IMR-90 (cell line): ENCODE measurements around the gene CERT1. TPM values are rescaled to one million over a fixed set of nuclear protein-coding genes. Genes with fewer than 3 reads are reported as not detected.

Experiments used
- ATAC-seq: fragments of 200-7000 bp; cut with Tn5 transposase; 2 replicates; pipeline ENCODE4 v1.9.1; 2020; ENCODE audit warnings: low read depth, mild to moderate bottlenecking, moderate library complexity
- BruUV-seq: library from RNA; stranded (reverse); fragments of 400-500 nt; replicated peaks from 2 replicates; lab custom pipeline; 2021; lab: Mats Ljungman, UMichigan
- CTCF ChIA-PET: fragments of 300-600 bp; formaldehyde crosslinking; extraction: SDS; loops from one replicate; lab custom pipeline; 2021; ENCODE audit warnings: antibody characterized with exemption; lab: Yijun Ruan, JAX
- POLR2A ChIA-PET: fragments of 300-600 bp; sonication (Branson Sonifier 250); formaldehyde crosslinking; loops from one replicate; lab custom pipeline; 2022; ENCODE audit warnings: antibody characterized with exemption; ENCODE audit not compliant: unreplicated experiment; lab: Charles Lee
- DNase-seq: peaks from one replicate; pipeline ENCODE4 v3.0.0; 2013
- H2AFZ ChIP-seq: replicated peaks from 2 replicates; pipeline ENCODE3; 2013; ENCODE audit warnings: low read length, mild to moderate bottlenecking; ENCODE audit not compliant: poor library complexity
- H2AK5ac ChIP-seq: 2 replicates; pipeline ENCODE4 v1.6.1; 2013; ENCODE audit warnings: low read depth, low read length, inconsistent platforms
- H2AK9ac ChIP-seq: replicated peaks from 2 replicates; pipeline ENCODE3; 2013; ENCODE audit warnings: mild to moderate bottlenecking, low read depth, low read length, moderate library complexity; ENCODE audit not compliant: poor library complexity
- H2BK120ac ChIP-seq: 2 replicates; pipeline ENCODE4 v1.6.1; 2013; ENCODE audit warnings: low read depth, low read length, inconsistent platforms
- H2BK15ac ChIP-seq: 3 replicates; pipeline ENCODE4 v1.6.1; 2013; ENCODE audit warnings: low read depth, low read length, inconsistent platforms
- H2BK20ac ChIP-seq: 2 replicates; pipeline ENCODE4 v1.6.1; 2013; ENCODE audit warnings: low read depth, mild to moderate bottlenecking, inconsistent platforms, low read length, moderate library complexity
- H2BK5ac ChIP-seq: 2 replicates; pipeline ENCODE4 v1.6.1; 2013; ENCODE audit warnings: mild to moderate bottlenecking, low read depth, low read length, inconsistent platforms; ENCODE audit not compliant: poor library complexity, severe bottlenecking
- H3K14ac ChIP-seq: replicated peaks from 2 replicates; pipeline ENCODE4 v1.6.1; 2013; ENCODE audit warnings: low read depth, low read length, inconsistent platforms
- H3K18ac ChIP-seq: 2 replicates; pipeline ENCODE4 v1.6.1; 2013; ENCODE audit warnings: low read depth, low read length, control low read depth
- H3K23ac ChIP-seq: 2 replicates; pipeline ENCODE4 v1.6.1; 2013; ENCODE audit warnings: low read depth, low read length, inconsistent platforms
- H3K27ac ChIP-seq: 2 replicates; pipeline ENCODE4 v1.5.1; 2013; ENCODE audit warnings: mild to moderate bottlenecking, control low read depth, low read length; ENCODE audit not compliant: insufficient read depth
- H3K27me3 ChIP-seq: 2 replicates; pipeline ENCODE4 v1.6.1; 2013; ENCODE audit warnings: low read length; ENCODE audit not compliant: control insufficient read depth, insufficient read depth
- H3K36me3 ChIP-seq: 2 replicates; pipeline ENCODE4 v1.6.1; 2013; ENCODE audit warnings: low read length, mixed read lengths; ENCODE audit not compliant: control insufficient read depth, insufficient read depth
- H3K4ac ChIP-seq: 2 replicates; pipeline ENCODE4 v1.6.1; 2013; ENCODE audit warnings: low read depth, low read length, inconsistent platforms
- H3K4me1 ChIP-seq: 2 replicates; pipeline ENCODE4 v1.6.1; 2013; ENCODE audit warnings: low read length, mixed read lengths; ENCODE audit not compliant: control insufficient read depth, insufficient read depth
- H3K4me2 ChIP-seq: 2 replicates; pipeline ENCODE4 v1.6.1; 2013; ENCODE audit warnings: low read depth, mild to moderate bottlenecking, control low read depth, low read length, moderate library complexity
- H3K4me3 ChIP-seq: 2 replicates; pipeline ENCODE4 v1.5.1; 2013; ENCODE audit warnings: low read depth, mild to moderate bottlenecking, control low read depth, low read length, moderate library complexity; ENCODE audit not compliant: insufficient read depth
- H3K56ac ChIP-seq: 2 replicates; pipeline ENCODE4 v1.6.1; 2013; ENCODE audit warnings: low read length, inconsistent platforms; ENCODE audit not compliant: insufficient read depth; ENCODE audit errors: extremely low read depth
- H3K79me1 ChIP-seq, 2 experiments: 2 replicates each; pipeline ENCODE4 v1.6.1; 2013; ENCODE audit warnings: low read length in 2 of 2, inconsistent platforms in 1 of 2, low read depth in 1 of 2
- H3K9ac ChIP-seq: 2 replicates; pipeline ENCODE4 v1.6.1; 2013; ENCODE audit warnings: low read depth, low read length, control low read depth
- H3K9me1 ChIP-seq: 2 replicates; pipeline ENCODE4 v1.6.1; 2013; ENCODE audit warnings: low read length, inconsistent platforms; ENCODE audit not compliant: insufficient read depth
- H3K9me3 ChIP-seq: 2 replicates; pipeline ENCODE4 v1.6.1; 2013; ENCODE audit warnings: low read length; ENCODE audit not compliant: control insufficient read depth, insufficient read depth
- H4K20me1 ChIP-seq: 2 replicates; pipeline ENCODE4 v1.6.1; 2013; ENCODE audit warnings: low read length, inconsistent platforms; ENCODE audit not compliant: insufficient read depth
- H4K5ac ChIP-seq: 2 replicates; pipeline ENCODE4 v1.6.1; 2013; ENCODE audit warnings: mild to moderate bottlenecking, low read depth, low read length, control low read depth
- H4K8ac ChIP-seq, 2 experiments: 2 replicates each; pipeline ENCODE4 v1.6.1; 2013; ENCODE audit warnings: low read depth in 2 of 2, low read length in 2 of 2, control low read depth in 1 of 2, inconsistent platforms in 1 of 2
- H4K91ac ChIP-seq: 2 replicates; pipeline ENCODE4 v1.6.1; 2013; ENCODE audit warnings: low read depth, low read length, inconsistent platforms; ENCODE audit not compliant: insufficient read depth
- FOS ChIP-seq: fragments of 150-350 bp; IDR thresholded peaks from 2 replicates; pipeline ENCODE4 v1.6.1; 2016; ENCODE audit warnings: low read depth, low read length
- SMC3 ChIP-seq: fragments of 150-350 bp; IDR thresholded peaks from 2 replicates; pipeline ENCODE4 v1.6.1; 2016; ENCODE audit warnings: low read depth, mild to moderate bottlenecking, antibody characterized with exemption, low read length, moderate library complexity
- WGBS, 2 experiments: methylation state at CpG; one replicate each; pipeline versions ENCODE4 v1.1.5 to v1.1.7; 2013; ENCODE audit warnings: missing lambda C conversion rate in 2 of 2; ENCODE audit not compliant: insufficient read length in 1 of 2; ENCODE audit errors: extremely low coverage in 2 of 2; 5-methylcytosine and 5-hydroxymethylcytosine counted together
- dilution Hi-C: fragments of 300-500 bp; cut with HindIII; formaldehyde crosslinking; loops from one replicate; pipeline ENCODE4 v1.14.3; 2018; ENCODE audit warnings: low sequenced_read_pairs; ENCODE audit not compliant: unreplicated experiment
- in situ Hi-C: fragments of 300-500 bp; cut with MboI; formaldehyde crosslinking; loops from 3 replicates; pipeline ENCODE4 v1.14.3; 2019; ENCODE audit warnings: low sequenced_read_pairs, inconsistent platforms, mixed read lengths
- intact Hi-C: fragments of 100-400 bp; cut with micrococcal nuclease; formaldehyde crosslinking; loops from 2 replicates; pipeline ENCODE4 v1.10.0; 2022
- polyA plus RNA-seq, 3 experiments: library from polyadenylated mRNA; depleted of rRNA; stranded (reverse); fragments of >200 nt; gene quantifications; 2 replicates each; pipeline ENCODE4 v1.2.3, GENCODE V29; 2012; ENCODE audit warnings: low replicate concordance in 1 of 3
- total RNA-seq: library from RNA; depleted of rRNA; stranded (reverse); fragments of >200 nt; gene quantifications from 2 replicates; pipeline ENCODE4 v1.2.3, GENCODE V29; 2012

Gene CERT1
- total and polyA plus RNA-seq, 2 of the 4 experiments (the other 2 are of a cell fraction), result 7.2 TPM

GRCh38 chr5:75441560-75441959 lies 69.9 kb downstream of the CERT1 start:
- dilution Hi-C loops (no loop called here), intact Hi-C loops (no loop called here), in situ Hi-C loops (no loop called here)
- Histone ChIP-seq H3K4me2 (no peak overlapping the region), H3K4me3 (no peak overlapping the region), H2BK20ac (no peak overlapping the region), H4K5ac (no peak overlapping the region), H2BK120ac (no peak overlapping the region), H3K14ac (no peak overlapping the region), H3K79me1 (peaks cover 4 to 7% of the 10 kb centered on the region in 2 experiments; a peak in 2 of 4 replicates), H3K23ac (no peak overlapping the region), H3K9me3 (peaks cover 5% of the 10 kb centered on the region; the same call in 1 of the 2 replicates), H3K9ac (no peak overlapping the region), H4K8ac (no peak overlapping the region), H2AK9ac (no peak overlapping the region), H2BK5ac (no peak overlapping the region), H3K27ac (no peak overlapping the region), H3K27me3 (no peaks in the 10 kb centered on the region), H3K36me3 (no peaks in the 10 kb centered on the region), H4K91ac (no peak overlapping the region), H2AFZ (no peak overlapping the region), H2BK15ac (no peak overlapping the region), H3K18ac (no peak overlapping the region), H3K9me1 (no peaks in the 10 kb centered on the region), H3K56ac (no peak overlapping the region), H2AK5ac (no peak overlapping the region), H4K20me1 (no peaks in the 10 kb centered on the region), H3K4me1 (no peaks in the 10 kb centered on the region), H3K4ac (no peak overlapping the region)
- ChIA-PET POLR2A (no interaction called here), CTCF (no interaction called here)
- DNase-seq, result no peak
- WGBS, 2 experiments, result no CpG with 5 or more reads among the region's 2 CpGs
- TF ChIP-seq SMC3 (no peak), FOS (no peak)
- no TSS peak for BruUV-seq
- no peak for ATAC-seq
